ENCODE results near the gene LMOD1.

DNA sequence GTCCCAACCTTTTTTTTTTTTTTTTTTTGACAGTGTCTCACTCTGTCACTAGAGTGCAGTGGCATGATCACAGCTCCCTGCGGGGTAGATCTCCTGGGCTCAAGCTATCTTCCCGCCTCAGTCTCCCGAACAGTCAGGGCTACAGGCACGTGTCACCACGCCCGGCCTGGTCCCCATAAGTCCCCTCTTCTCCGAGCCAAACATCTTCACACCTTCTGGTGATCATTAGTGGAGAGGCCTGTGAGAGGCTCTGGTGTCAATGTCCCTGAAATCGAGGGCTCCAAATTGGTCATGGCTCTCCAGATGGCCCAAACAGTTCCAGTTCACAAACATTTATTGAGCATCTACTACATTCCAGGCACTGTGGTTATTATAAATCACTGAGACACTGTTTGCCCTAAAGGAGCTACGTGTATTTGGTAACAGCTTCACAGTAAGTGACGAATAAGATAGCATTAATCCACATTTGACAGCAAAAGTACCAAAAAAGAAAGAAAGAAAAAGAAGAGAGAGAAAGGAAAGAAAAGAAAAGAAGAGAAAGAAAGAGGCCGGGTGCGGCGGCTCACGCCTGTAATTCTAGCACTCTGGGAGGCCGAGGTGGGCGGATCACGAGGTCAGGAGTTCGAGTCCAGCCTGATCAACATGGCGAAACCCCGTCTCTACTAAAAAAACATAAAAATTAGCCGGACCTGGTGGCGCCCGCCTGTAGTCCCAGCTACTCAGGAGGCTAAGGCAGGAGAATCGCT is 8.1 kb upstream of the LMOD1 start:
- TF ChIP-seq POLR2A (IDR thresholded peaks at IDR 0.05) (no peak), CTCF (IDR thresholded peaks at IDR 0.05) (no peak)

Data from adrenal gland (tissue), 5 donors.